A549 treated with GW870086 at 1 μM for 4 hours (cell line): ENCODE measurements around the gene MRPL4. TPM values are rescaled to one million over a fixed set of nuclear protein-coding genes. Genes with fewer than 3 reads are reported as not detected.

Experiments
- total RNA-seq: library from RNA; stranded (reverse); fragments of 200-300 nt; extraction: Qiagen RNA extraction; gene quantifications from 5 replicates; pipeline ENCODE4 v1.2.3, GENCODE V29; 2022; ENCODE audit warnings: low read depth

MRPL4 gene
- 58.5 to 83.8 TPM (median 72.0 TPM) in 5 replicates for total RNA-seq

GRCh38 chr19:10251792-10252694 lies at the start of gene MRPL4:
TSS of gene MRPL4 (plus strand) at chr19:10252214. CDS start at chr19:10252254, 40 bp downstream.

GRCh38 chr19:10230861-10231611 lies 21.0 kb upstream of the MRPL4 start, which contains the start of gene S1PR2:
TSS of gene S1PR2 (minus strand) at chr19:10231331. CDS start at chr19:10224905, 6,426 bp downstream.

GRCh38 chr19:10270616-10271394 lies 18.8 kb downstream of the MRPL4 start, which contains the start of gene ICAM1:
TSS of gene ICAM1 (plus strand) at chr19:10271120. CDS start at chr19:10271160, 40 bp downstream.

GRCh38 chr19:10286803-10287737 lies 35.1 kb downstream of the MRPL4 start, which contains the start of gene ICAM4:
TSS of gene ICAM4 (plus strand) at chr19:10286955. CDS start at chr19:10287013, 58 bp downstream.

GRCh38 chr19:10289836-10290356 lies 37.9 kb downstream of the MRPL4 start, which contains the start of gene ICAM5:
TSS of gene ICAM5 (plus strand) at chr19:10289952. CDS start at chr19:10290044, 92 bp downstream.

GRCh38 chr19:10309423-10309822 lies 57.4 kb downstream of the MRPL4 start, which contains the start of gene ZGLP1:
TSS of gene ZGLP1 (minus strand) at chr19:10309815.

Other genes starting within 250 kb of the MRPL4 start
- gene COL5A3, start 241.7 kb upstream of the MRPL4 start, total RNA-seq: 2.6 to 3.6 TPM (median 3.3 TPM) in 5 replicates
- 0.14 to 0.31 TPM (median 0.28 TPM) in 4 of 5 replicates, not detected in the other for gene RDH8, start 238.7 kb upstream of the MRPL4 start, total RNA-seq
- gene SHFL, start 165.9 kb upstream of the MRPL4 start, total RNA-seq: 6.4 to 8.6 TPM (median 7.5 TPM) in 5 replicates
- gene ANGPTL6, start 149.5 kb upstream of the MRPL4 start, total RNA-seq: 0.06 to 0.23 TPM (median 0.09 TPM) in 3 of 5 replicates, not detected in the others
- 42.9 to 59.9 TPM (median 49.7 TPM) in 5 replicates for gene PPAN, start 145.9 kb upstream of the MRPL4 start, total RNA-seq
- 5.2 to 10.9 TPM (median 7.6 TPM) in 5 replicates for gene P2RY11, start 140.5 kb upstream of the MRPL4 start, total RNA-seq
- gene EIF3G, start 132.3 kb upstream of the MRPL4 start, total RNA-seq: 151 to 181 TPM (median 159 TPM) in 5 replicates
- gene DNMT1, start 57.3 kb upstream of the MRPL4 start, total RNA-seq: 52.7 to 62.9 TPM (median 60.8 TPM) in 5 replicates
- gene S1PR2, start 20.9 kb upstream of the MRPL4 start, total RNA-seq: 0.73 to 1.1 TPM (median 0.81 TPM) in 5 replicates
- 3.4 to 5.5 TPM (median 4.2 TPM) in 5 replicates for gene ICAM1, start 18.9 kb downstream of the MRPL4 start, total RNA-seq
- 0.09 TPM in 1 of 5 replicates, not detected in the others for gene ICAM4, start 34.7 kb downstream of the MRPL4 start, total RNA-seq
- 0.34 to 1.1 TPM (median 0.61 TPM) in 5 replicates for gene ICAM5, start 37.7 kb downstream of the MRPL4 start, total RNA-seq
- gene ZGLP1, start 57.6 kb downstream of the MRPL4 start, total RNA-seq: 1.1 to 2.2 TPM (median 1.9 TPM) in 5 replicates
- 22.7 to 31.5 TPM (median 31.3 TPM) in 5 replicates for gene FDX2, start 63.8 kb downstream of the MRPL4 start, total RNA-seq
- gene RAVER1, start 81.3 kb downstream of the MRPL4 start, total RNA-seq: 20.8 to 29.6 TPM (median 28.0 TPM) in 5 replicates
- 6.4 to 10.8 TPM (median 8.0 TPM) in 5 replicates for gene ICAM3, start 87.4 kb downstream of the MRPL4 start, total RNA-seq
- 30.3 to 45.0 TPM (median 41.7 TPM) in 5 replicates for gene TYK2, start 128.4 kb downstream of the MRPL4 start, total RNA-seq
- 166 to 192 TPM (median 181 TPM) in 5 replicates for gene CDC37, start 151.3 kb downstream of the MRPL4 start, total RNA-seq
- 3.7 to 5.1 TPM (median 4.4 TPM) in 5 replicates for gene PDE4A, start 168.3 kb downstream of the MRPL4 start, total RNA-seq